Cerebellar cortex (tissue), 1 donor: ENCODE data around the gene PRR13.
A peak's percentile ranks its signal among the peaks of the same experiment; 100 is the strongest.

Experiments
- DNase-seq: peaks from one replicate; pipeline ENCODE4 v3.0.0-alpha.2; 2015; ENCODE audit warnings: low spot score

Gene PRR13

GRCh38 chr12:53492830-53493609, 51.5 kb downstream of the PRR13 start:
- peak; percentile 93 for DNase-seq

GRCh38 chr12:53493610-53494391, 52.3 kb downstream of the PRR13 start:
- no peak for DNase-seq
